ENCODE results near the gene GSG1L. TPM values are rescaled to one million over a fixed set of nuclear protein-coding genes. Genes with fewer than 3 reads are reported as not detected.

GSG1L gene
- total and polyA plus RNA-seq, 2 of the 13 experiments (the other 11 are each of a cell fraction or from before 2014, with no cell fraction given) = not detected

DNA sequence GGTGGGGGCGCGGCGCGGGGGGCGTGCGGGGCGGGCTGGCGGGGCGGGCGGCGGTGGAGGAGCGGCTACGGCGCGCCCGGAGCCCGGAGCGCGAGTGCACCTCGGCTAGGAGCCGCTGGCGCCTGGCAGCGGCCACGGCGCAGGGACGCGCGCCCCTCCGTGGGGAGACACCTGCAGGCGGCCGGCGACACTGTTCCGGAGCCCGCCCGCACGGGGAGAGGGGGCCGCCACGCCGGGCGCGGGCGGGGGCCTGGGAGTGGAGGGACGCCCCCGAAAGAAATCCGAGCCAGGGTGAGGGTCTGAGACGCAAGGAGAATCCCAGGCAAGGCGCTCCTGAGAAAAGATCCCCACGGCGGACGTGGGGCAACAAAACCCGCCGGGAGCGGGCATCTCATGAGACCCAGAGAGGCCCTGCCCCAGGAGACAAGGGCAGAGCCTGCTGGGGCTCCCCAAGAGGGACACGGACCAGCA, at the start of gene GSG1L (continued):
- TF ChIP-seq CHCHD3 (CRISPR knock-in tag; IDR thresholded peaks at IDR 0.05) = no peak
- 0 out of 2 replicates have a peak, but pooled peaks have one; percentile 55 for TF ChIP-seq ZNF800 (CRISPR knock-in tag; IDR thresholded peaks at IDR 0.05)
- no peak for TF ChIP-seq MTF1 (CRISPR knock-in tag; IDR thresholded peaks at IDR 0.05)
- 0 out of 2 replicates have a peak, but pooled peaks have one; percentile 26 for TF ChIP-seq MTF2 (CRISPR knock-in tag; IDR thresholded peaks at IDR 0.05; ENCODE audit: borderline replicate concordance)
- no peak for TF ChIP-seq ZNF563 (CRISPR knock-in tag; IDR thresholded peaks at IDR 0.05)
- TF ChIP-seq TFAP4 (IDR thresholded peaks at IDR 0.05; ENCODE audit: borderline replicate concordance, low read depth) = no peak
- no peak for TF ChIP-seq RELA (CRISPR knock-in tag; IDR thresholded peaks at IDR 0.05)
- no peak for TF ChIP-seq ZSCAN22 (CRISPR knock-in tag; IDR thresholded peaks at IDR 0.05)
- TF ChIP-seq, protein P1, sequence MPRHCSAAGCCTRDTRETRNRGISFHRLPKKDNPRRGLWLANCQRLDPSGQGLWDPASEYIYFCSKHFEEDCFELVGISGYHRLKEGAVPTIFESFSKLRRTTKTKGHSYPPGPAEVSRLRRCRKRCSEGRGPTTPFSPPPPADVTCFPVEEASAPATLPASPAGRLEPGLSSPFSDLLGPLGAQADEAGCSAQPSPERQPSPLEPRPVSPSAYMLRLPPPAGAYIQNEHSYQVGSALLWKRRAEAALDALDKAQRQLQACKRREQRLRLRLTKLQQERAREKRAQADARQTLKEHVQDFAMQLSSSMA (CRISPR knock-in tag; IDR thresholded peaks at IDR 0.05) = no peak
- TF ChIP-seq, protein P2, sequence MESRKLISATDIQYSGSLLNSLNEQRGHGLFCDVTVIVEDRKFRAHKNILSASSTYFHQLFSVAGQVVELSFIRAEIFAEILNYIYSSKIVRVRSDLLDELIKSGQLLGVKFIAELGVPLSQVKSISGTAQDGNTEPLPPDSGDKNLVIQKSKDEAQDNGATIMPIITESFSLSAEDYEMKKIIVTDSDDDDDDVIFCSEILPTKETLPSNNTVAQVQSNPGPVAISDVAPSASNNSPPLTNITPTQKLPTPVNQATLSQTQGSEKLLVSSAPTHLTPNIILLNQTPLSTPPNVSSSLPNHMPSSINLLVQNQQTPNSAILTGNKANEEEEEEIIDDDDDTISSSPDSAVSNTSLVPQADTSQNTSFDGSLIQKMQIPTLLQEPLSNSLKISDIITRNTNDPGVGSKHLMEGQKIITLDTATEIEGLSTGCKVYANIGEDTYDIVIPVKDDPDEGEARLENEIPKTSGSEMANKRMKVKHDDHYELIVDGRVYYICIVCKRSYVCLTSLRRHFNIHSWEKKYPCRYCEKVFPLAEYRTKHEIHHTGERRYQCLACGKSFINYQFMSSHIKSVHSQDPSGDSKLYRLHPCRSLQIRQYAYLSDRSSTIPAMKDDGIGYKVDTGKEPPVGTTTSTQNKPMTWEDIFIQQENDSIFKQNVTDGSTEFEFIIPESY (CRISPR knock-in tag; IDR thresholded peaks at IDR 0.05) = no peak

Data from HepG2 (cell line).